ENCODE results near the gene EIF1AD. TPM values are rescaled to one million over a fixed set of nuclear protein-coding genes. Genes with fewer than 3 reads are reported as not detected.
"Not testable (repeated sequence)": the region's sequence is repeated elsewhere in the genome, so short reads cannot be mapped to it uniquely, and the experiment has no call there.

Gene EIF1AD
- total RNA-seq, 1 donor from 2014 or later, result 15.6 TPM

- Histone ChIP-seq H3K27me3 (no peaks in the 10 kb centered on the region), H3K4me1 (peaks cover 9 to 20% of the 10 kb centered on the region in 2 donors), H3K9me3 (no peaks in the 10 kb centered on the region), H3K4me3 (no peak within 1 kb of the TSS), H3K36me3 (no peaks in the 10 kb centered on the region), H3K27ac (no peak within 1 kb of the TSS)
- intact Hi-C loops (cut with DNase I), result no loop called here
- TF ChIP-seq, protein P1, sequence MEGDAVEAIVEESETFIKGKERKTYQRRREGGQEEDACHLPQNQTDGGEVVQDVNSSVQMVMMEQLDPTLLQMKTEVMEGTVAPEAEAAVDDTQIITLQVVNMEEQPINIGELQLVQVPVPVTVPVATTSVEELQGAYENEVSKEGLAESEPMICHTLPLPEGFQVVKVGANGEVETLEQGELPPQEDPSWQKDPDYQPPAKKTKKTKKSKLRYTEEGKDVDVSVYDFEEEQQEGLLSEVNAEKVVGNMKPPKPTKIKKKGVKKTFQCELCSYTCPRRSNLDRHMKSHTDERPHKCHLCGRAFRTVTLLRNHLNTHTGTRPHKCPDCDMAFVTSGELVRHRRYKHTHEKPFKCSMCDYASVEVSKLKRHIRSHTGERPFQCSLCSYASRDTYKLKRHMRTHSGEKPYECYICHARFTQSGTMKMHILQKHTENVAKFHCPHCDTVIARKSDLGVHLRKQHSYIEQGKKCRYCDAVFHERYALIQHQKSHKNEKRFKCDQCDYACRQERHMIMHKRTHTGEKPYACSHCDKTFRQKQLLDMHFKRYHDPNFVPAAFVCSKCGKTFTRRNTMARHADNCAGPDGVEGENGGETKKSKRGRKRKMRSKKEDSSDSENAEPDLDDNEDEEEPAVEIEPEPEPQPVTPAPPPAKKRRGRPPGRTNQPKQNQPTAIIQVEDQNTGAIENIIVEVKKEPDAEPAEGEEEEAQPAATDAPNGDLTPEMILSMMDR (IDR thresholded peaks at IDR 0.05), result no peak
- DNase-seq (ENCODE audit: low spot score in 2 of 2), result no peak
These were observed 24.1 kb upstream of the EIF1AD start, which contains the start of gene CATSPER1 for GRCh38 chr11:66026017-66026529. TSS of gene CATSPER1 (minus strand) at chr11:66026479. CDS start at chr11:66026379, 100 bp downstream.

DNA sequence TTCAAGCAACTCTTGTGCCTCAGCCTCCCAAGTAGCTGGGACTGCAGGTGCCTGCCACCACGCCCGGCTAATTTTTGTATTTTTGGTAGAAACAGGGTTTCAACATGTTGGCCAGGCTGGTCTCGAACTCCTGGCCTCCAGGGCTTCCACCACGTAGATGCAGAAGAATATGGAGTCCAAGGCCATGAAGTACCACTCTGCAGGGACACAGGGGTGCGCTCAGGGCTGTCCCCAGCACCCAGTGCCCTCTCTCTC lies 21.2 kb upstream of the EIF1AD start:
- H3K4me3 ChIP-seq, result peak overlapping the region in 1 of 2 donors; percentile 58
- H3K27me3 ChIP-seq; H3K9me3 ChIP-seq; intact Hi-C loops (cut with DNase I); DNase-seq (ENCODE audit: low spot score in 2 of 2); H3K36me3 ChIP-seq; H3K27ac ChIP-seq: not testable (repeated sequence)
- H3K4me1 ChIP-seq, result peaks cover 15 to 25% of the 10 kb centered on the region in 2 donors

- Histone ChIP-seq H3K36me3 (no peaks in the 10 kb centered on the region), H3K27me3 (no peaks in the 10 kb centered on the region), H3K4me1 (peaks cover 15 to 25% of the 10 kb centered on the region in 2 donors), H3K9me3 (no peaks in the 10 kb centered on the region), H3K4me3 (peak overlapping the region; percentile 27 to 58), H3K27ac (peak overlapping the region; percentile 75 to 79)
- intact Hi-C loops (cut with DNase I), result loop anchor here (1.0 kb wide), 2 partner anchors 20 to 33 kb away; partner anchors contain the start of genes BANF1 and EIF1AD
- DNase-seq (ENCODE audit: low spot score in 2 of 2), result peak in 1 of 2 donors; percentile 88
- TF ChIP-seq, protein P1 (IDR thresholded peaks at IDR 0.05), result peak; percentile 95 to 99 (median 99)
These were observed 20.6 kb upstream of the EIF1AD start for GRCh38 chr11:66022401-66023185.

DNA sequence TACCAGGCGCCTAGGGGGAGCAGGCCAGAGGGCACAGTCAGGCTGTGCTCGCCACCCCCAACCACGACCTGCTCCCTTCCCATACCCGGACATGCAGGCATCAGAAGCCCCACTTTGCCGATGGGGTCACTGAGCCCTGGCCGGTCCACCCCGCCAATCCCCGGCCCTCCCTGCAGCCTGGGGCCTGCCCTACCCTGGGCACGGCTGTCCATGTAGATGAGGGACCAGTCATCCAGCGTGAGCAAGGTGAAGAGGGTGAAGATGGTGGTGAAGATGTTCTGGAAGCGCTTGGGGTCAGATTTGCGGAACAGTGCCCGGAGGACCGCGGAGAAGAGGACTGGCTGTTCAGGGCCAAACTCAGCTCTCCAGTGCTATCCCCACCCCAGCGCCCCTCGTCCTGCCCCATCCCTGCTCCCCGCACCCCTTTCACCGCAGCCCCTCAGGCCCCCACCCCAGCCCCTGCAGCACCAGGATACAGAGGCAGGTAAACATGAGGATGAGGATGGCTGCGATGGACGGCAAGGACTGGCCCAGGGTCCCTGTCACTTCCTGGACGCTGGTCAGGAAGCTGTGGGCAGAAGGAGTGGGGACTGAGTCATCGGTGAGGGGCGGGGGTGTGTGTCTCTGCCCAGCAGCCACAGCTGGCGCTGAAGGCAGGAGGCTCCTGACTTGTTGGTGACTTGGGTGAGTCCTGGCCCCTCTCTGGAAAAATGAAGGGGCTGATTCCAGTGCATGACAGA lies 18.8 kb upstream of the EIF1AD start:
- Histone ChIP-seq H3K4me1 (peaks cover 22 to 40% of the 10 kb centered on the region in 2 donors), H3K4me3 (no peak overlapping the region), H3K9me3 (no peaks in the 10 kb centered on the region), H3K27me3 (no peaks in the 10 kb centered on the region), H3K36me3 (no peaks in the 10 kb centered on the region), H3K27ac (peak overlapping the region; percentile 75 to 79)
- DNase-seq (ENCODE audit: low spot score in 2 of 2), result peak in 1 of 2 donors; percentile 85
- TF ChIP-seq, protein P1 (IDR thresholded peaks at IDR 0.05), result no peak
- intact Hi-C loops (cut with DNase I), result no loop called here

GRCh38 chr11:66020212-66020611 lies 18.3 kb upstream of the EIF1AD start:
- peaks cover 23 to 42% of the 10 kb centered on the region in 2 donors for H3K4me1 ChIP-seq
- no peaks in the 10 kb centered on the region for H3K27me3 ChIP-seq
- no peaks in the 10 kb centered on the region for H3K9me3 ChIP-seq
- DNase-seq (ENCODE audit: low spot score in 2 of 2), result no peak
- intact Hi-C loops (cut with DNase I), result no loop called here
- TF ChIP-seq, protein P1 (IDR thresholded peaks at IDR 0.05), result no peak
- H3K4me3 ChIP-seq, result no peak overlapping the region
- H3K36me3 ChIP-seq, result no peaks in the 10 kb centered on the region
- peak overlapping the region; percentile 75 to 79 for H3K27ac ChIP-seq

- no peaks in the 10 kb centered on the region for H3K27me3 ChIP-seq
- no peaks in the 10 kb centered on the region for H3K36me3 ChIP-seq
- peak overlapping the region in 1 of 2 donors; percentile 40 for H3K4me3 ChIP-seq
- H3K27ac ChIP-seq, result peak overlapping the region; percentile 94 to 95
- no peak for DNase-seq (ENCODE audit: low spot score in 2 of 2)
- H3K4me1 ChIP-seq, result peaks cover 32 to 61% of the 10 kb centered on the region in 2 donors
- TF ChIP-seq, protein P1 (IDR thresholded peaks at IDR 0.05), result no peak
- intact Hi-C loops (cut with DNase I), result no loop called here
- H3K9me3 ChIP-seq, result no peaks in the 10 kb centered on the region
These were observed 15.4 kb upstream of the EIF1AD start for GRCh38 chr11:66017321-66017720.

Data from ascending aorta (tissue), 2 donors.